Kasumi-1 (cell line): ENCODE results near the gene SLC9A3.

Source experiments
- DNase-seq, 2 experiments: peaks; one replicate each; lab custom pipeline; 2025; lab: John Stamatoyannopoulos, UW

Gene SLC9A3

GRCh38 chr5:505951-506525, 18.2 kb downstream of the SLC9A3 start:
- no peak for DNase-seq

GRCh38 chr5:504326-505154, 19.7 kb downstream of the SLC9A3 start:
- DNase-seq = no peak

DNA sequence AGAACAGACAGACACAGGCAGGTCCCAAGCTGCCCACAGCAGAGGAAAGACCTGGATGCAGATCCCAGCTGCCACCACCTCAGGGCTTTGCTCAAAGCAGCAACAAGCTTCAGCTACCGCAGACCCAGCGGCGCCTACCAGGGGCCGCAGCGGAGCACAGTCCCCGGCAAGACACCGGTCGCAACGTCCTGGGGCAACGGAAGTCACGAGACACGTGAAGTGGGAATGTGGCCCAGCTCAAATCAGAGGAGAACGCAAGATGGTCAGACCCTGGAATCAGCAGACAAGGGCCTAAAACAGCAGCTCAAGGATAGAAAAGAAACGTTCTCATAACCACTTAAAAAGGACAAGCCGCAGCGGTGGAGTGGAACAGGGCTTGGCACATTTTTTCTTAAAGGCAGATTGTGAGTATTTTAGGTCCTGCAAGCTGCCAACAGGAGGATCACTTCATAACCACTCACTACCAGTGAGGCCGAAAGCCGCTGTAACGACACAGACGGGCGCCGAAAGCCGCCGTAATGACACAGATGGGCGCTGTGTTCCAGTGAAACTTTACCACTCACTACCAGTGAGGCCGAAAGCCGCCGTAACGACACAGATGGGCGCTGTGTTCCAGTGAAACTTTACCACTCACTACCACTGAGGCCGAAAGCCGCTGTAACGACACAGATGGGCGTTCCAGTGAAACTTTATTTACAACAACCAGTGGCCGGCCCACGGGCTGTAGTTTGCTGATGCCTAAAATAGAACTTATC, 21.7 kb downstream of the SLC9A3 start:
- DNase-seq = no peak

GRCh38 chr5:501831-502184, 22.4 kb downstream of the SLC9A3 start:
- DNase-seq = no peak

- DNase-seq = no peak
Measured at GRCh38 chr5:501105-501830, 23.0 kb downstream of the SLC9A3 start.

DNA sequence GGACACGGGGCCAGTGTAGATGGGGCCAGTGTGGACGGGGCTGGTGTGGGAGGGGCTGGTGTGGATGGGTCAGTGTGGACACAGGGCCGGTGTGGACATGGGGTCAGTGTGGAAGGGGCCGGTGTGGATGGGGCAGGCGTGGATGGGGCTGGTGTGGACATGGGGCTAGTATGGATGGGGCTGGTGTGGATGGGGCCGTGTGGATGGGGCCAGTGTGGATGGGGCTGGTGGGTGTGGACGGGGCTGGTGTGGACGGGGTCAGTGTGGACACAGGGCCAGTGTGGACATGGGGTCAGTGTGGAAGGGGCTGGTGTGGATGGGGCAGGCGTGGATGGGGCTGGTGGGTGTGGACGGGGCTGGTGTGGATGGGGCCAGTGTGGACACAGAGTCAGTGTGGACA, 23.8 kb downstream of the SLC9A3 start:
- no peak for DNase-seq

DNA sequence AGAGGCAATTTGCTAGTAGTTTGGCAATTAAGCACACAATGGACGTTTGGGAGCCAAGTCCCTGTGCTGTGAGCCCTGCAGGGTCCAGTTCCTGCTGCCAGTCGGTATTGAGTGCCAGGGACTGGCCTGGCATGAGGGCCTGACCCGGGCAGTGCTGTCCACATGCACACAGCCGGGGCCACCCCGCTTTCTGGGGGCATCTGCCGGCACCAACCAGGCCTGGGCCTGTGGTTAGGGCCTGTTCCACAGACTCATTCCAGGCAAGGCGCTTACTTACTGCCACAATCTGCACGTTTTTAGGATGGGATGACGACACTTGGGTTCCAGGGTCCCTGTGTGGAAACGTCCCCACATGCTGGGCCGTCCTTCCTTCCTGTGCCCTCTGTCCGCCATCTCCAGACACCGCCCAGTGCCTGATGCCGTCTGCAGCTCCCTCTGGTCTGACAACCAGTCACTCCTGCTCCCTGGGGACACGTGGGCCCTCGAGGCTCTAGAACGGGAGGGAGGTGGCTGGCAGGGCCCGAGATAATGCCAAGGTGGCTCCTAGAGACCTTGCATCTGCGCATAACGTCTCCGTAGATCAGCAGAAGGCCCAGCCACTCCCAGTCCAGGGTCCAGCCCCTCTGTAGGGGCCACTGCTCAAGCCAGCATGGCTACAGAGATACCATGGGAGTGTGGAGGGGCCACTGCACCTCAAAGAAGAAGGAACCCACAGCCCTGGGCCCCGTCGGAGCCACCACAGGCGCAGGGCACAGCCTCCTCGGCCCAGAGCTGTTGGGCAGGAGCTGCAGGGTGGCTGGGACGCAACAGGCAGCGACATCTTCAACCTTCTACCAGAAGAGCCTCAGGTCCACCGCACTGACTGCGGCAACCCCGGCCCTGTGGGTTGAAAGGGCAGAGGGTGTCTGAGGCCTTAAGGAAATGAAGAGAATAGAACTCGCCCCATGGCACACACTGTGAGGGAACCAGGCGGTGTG, 24.7 kb downstream of the SLC9A3 start:
- no peak for DNase-seq

GRCh38 chr5:497871-498509, 26.3 kb downstream of the SLC9A3 start:
- no peak for DNase-seq

- DNase-seq = no peak
Measured at GRCh38 chr5:497090-497700, 27.1 kb downstream of the SLC9A3 start.

DNA sequence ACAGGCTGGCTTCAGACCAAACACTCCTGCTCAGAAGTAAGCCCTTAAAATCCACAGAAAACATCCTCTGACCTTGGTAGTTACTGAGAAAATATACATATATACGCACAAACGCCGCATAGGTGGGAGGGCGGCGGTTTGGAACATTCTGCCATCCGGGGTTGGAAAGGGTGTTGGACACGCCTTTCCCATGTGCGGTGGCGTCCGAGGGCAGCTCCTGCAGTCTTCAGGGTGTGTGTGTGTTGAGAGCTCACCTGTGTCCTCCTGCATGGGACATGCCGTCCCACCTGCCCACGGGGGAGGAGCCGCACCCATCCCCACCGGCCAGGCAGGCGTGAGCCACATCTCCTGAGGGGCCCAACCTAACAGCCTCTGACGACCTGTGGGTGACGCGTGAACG, 28.2 kb downstream of the SLC9A3 start:
- no peak for DNase-seq

DNA sequence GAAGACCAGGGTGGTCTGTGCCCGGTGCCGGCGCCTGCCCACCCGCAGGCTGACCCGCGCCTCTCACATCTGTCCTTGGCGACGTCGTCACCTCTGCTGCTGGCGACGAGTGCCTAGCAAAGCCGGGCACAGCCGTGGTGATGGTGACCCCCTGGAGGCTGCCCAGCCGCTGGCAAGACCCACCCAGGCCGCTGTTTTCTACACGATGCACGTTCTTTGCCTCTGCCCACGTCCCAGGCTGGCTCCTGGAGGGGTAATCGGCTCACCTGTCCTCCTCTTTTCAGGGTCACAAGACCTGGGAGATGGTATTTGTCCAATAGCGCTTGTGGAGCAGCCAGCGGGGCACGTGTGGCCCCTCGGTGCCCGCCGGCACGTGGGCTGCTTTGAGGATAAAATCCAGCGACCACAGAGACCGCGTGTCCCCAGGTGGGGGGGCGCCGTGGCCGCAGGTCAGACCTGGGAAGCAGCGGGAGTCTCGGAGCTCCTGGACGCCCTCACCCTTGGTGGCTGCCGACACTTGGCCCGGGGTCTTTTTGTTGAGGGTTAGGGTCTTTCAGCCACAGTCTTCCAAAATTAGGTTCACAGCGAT, 29.5 kb downstream of the SLC9A3 start:
- DNase-seq = no peak

DNA sequence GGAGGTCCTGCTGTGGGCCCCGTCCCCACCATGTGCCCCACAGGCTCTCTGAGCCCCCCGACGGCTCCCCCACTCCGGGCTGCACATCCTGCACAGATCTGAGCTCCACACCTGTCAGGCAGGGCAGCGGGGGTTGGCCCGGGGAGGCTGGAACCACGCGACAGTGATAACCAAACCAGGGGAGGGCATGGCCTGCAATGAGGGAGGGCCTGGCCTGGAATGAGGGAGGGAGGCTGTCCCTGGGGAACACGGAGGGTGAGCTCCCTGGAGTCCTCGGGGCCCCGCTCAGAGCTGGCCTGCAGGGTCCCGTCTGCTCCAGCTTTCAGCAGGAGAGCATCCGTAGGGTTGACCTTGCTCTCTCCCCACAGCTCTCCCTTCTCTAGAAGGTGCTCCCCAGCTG, 30.5 kb downstream of the SLC9A3 start:
- DNase-seq = no peak

- DNase-seq = no peak
Measured at GRCh38 chr5:493119-493701, 31.0 kb downstream of the SLC9A3 start.

- no peak for DNase-seq
Measured at GRCh38 chr5:492314-492893, 31.8 kb downstream of the SLC9A3 start.

- no peak for DNase-seq
Measured at GRCh38 chr5:491856-492155, 32.4 kb downstream of the SLC9A3 start.

DNA sequence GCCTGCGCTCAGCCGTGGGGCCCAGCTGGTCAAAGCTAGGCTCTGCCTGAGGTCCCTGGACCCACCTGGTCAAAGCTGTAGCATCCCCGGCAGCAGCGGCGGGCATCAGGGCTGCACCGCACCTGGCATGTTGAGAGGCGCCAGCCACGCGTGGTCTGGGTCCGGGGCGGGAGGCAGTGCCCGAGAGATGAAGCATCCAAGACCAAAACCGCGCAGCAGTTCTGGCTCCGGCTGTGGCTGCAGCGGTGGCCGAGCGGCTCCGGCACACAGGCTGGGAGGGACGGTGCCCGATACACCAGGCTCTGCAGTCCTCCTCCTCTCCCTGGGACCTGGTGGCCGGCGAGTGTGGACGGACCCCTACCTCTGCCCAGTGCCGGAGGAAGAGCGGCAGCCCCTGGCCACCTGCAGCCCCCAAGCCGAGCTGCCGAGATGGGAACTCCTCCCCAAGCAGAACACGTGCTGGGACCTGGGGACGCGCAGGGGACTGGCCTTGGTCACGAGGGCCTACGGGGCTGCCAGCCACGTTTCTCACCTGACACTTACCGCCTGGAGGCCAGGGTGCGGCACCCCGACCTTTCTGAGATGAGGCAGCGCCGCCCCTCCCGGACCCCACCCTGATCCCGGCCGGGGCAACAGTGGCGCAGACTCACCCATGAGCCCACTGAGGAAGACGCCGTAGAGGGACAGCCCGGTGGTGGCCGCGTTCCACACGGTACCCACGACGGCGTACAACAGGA, 33.0 kb downstream of the SLC9A3 start:
- no peak for DNase-seq

- no peak for DNase-seq
Measured at GRCh38 chr5:490116-491106, 33.8 kb downstream of the SLC9A3 start.
